ENCODE data around the gene PACS2.
"Not testable (repeated sequence)": the region's sequence is repeated elsewhere in the genome, so short reads cannot be mapped to it uniquely, and the experiment has no call there.

PACS2 gene

GRCh38 chr14:105314287-105315200 lies at the start of gene PACS2:
Gene PACS2, plus strand, starts transcription at chr14:105314748. Its CDS starts 171 bp downstream, at chr14:105314919.
- DNase-seq (ENCODE audit: low read depth, low spot score): no peak

GRCh38 chr14:105267820-105268548 lies 46.6 kb upstream of the PACS2 start:
- DNase-seq (ENCODE audit: low read depth, low spot score): no peak

GRCh38 chr14:105268736-105269354 lies 45.7 kb upstream of the PACS2 start:
- no peak for DNase-seq (ENCODE audit: low read depth, low spot score)

GRCh38 chr14:105269405-105269804 lies 45.1 kb upstream of the PACS2 start:
- no peak for DNase-seq (ENCODE audit: low read depth, low spot score)

GRCh38 chr14:105271224-105271890 lies 43.2 kb upstream of the PACS2 start:
- no peak for DNase-seq (ENCODE audit: low read depth, low spot score)

- DNase-seq (ENCODE audit: low read depth, low spot score): no peak
These were observed 41.9 kb upstream of the PACS2 start for GRCh38 chr14:105272623-105273022.

GRCh38 chr14:105273062-105273461 lies 41.5 kb upstream of the PACS2 start:
- no peak for DNase-seq (ENCODE audit: low read depth, low spot score)

GRCh38 chr14:105274637-105275036 lies 39.9 kb upstream of the PACS2 start:
- DNase-seq (ENCODE audit: low read depth, low spot score): no peak

- no peak for DNase-seq (ENCODE audit: low read depth, low spot score)
These were observed 39.1 kb upstream of the PACS2 start for GRCh38 chr14:105275267-105275946.

- DNase-seq (ENCODE audit: low read depth, low spot score): not testable (repeated sequence)
These were observed 37.1 kb upstream of the PACS2 start for GRCh38 chr14:105277448-105277847.

GRCh38 chr14:105279642-105280361 lies 34.7 kb upstream of the PACS2 start:
- no peak for DNase-seq (ENCODE audit: low read depth, low spot score)

GRCh38 chr14:105280525-105280924 lies 34.0 kb upstream of the PACS2 start:
- DNase-seq (ENCODE audit: low read depth, low spot score): no peak

- DNase-seq (ENCODE audit: low read depth, low spot score): no peak
These were observed 33.0 kb upstream of the PACS2 start for GRCh38 chr14:105281371-105282097.

GRCh38 chr14:105282098-105282725 lies 32.3 kb upstream of the PACS2 start:
- DNase-seq (ENCODE audit: low read depth, low spot score): no peak

- no peak for DNase-seq (ENCODE audit: low read depth, low spot score)
These were observed 31.5 kb upstream of the PACS2 start for GRCh38 chr14:105283028-105283427.

- DNase-seq (ENCODE audit: low read depth, low spot score): no peak
These were observed 30.6 kb upstream of the PACS2 start for GRCh38 chr14:105283899-105284298.

GRCh38 chr14:105285174-105285573 lies 29.4 kb upstream of the PACS2 start:
- DNase-seq (ENCODE audit: low read depth, low spot score): no peak

GRCh38 chr14:105286759-105287144 lies 27.8 kb upstream of the PACS2 start:
- DNase-seq (ENCODE audit: low read depth, low spot score): no peak
